Ovary (tissue), 3 donors: Measurements from ENCODE around the gene CASK.

Experiments used
- CTCF ChIP-seq, 3 donors: fragments of 450-650 bp in 2 of 3; fragments of 200-600 bp in 1 of 3; IDR thresholded peaks; one replicate each; pipeline versions ENCODE4 v1.5.1 to v1.8.0; 2016 to 2022; ENCODE audit warnings: antibody characterized with exemption in 3 of 3, mild to moderate bottlenecking in 1 of 3
- EP300 ChIP-seq: sonication (generic); formaldehyde crosslinking; IDR thresholded peaks from one replicate; pipeline ENCODE4 v1.6.1; 2017; ENCODE audit warnings: antibody characterized with exemption
- POLR2A ChIP-seq: fragments of 450-650 bp; IDR thresholded peaks from one replicate; pipeline ENCODE4 v1.6.1; 2017; ENCODE audit warnings: antibody characterized with exemption, mild to moderate bottlenecking, moderate library complexity
- donor health status: DM: no; HTN: no; CAD: no.

GRCh38 chrX:41912923-41913322 is 10.4 kb downstream of the CASK start:
- no peak for TF ChIP-seq CTCF (IDR thresholded peaks at IDR 0.05)
- TF ChIP-seq POLR2A, result no peak
- no peak for TF ChIP-seq EP300
